GM12875 (cell line): ENCODE measurements around the gene ANKMY1.

Experiments
- H3K4me3 ChIP-seq: one replicate; pipeline ENCODE4 v1.5.1; 2011; ENCODE audit warnings: low read depth, low read length, control low read depth
- TF ChIP-seq, protein P1 (sequence below): IDR thresholded peaks from 2 replicates; pipeline ENCODE4 v1.5.1; 2011; ENCODE audit warnings: low read depth, mild to moderate bottlenecking, control low read depth, inconsistent platforms, low read length, moderate library complexity, borderline replicate concordance; ENCODE audit not compliant: insufficient read depth

The ANKMY1 gene

DNA sequence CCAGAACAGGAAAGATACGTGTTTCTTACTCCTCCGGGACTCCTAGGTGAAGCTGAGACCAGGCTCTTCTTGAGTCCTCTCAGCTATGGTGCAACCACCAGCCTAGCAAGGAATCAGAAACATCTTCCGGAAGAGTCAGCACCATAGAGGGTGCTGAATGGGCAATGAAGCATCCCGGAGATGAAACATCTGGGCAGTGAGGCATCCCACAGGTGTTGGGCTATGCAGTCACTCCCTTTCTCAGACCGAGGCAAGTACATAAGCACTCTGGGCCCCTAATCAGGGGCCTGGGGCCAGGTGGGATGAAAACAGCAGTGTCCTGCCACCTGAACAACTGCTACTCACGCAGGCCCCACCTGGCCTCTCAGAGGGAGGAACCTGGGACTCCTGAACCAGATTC is 27.3 kb upstream of the ANKMY1 start:
- peak overlapping the region; percentile 74 for H3K4me3 ChIP-seq
- TF ChIP-seq, protein P1, sequence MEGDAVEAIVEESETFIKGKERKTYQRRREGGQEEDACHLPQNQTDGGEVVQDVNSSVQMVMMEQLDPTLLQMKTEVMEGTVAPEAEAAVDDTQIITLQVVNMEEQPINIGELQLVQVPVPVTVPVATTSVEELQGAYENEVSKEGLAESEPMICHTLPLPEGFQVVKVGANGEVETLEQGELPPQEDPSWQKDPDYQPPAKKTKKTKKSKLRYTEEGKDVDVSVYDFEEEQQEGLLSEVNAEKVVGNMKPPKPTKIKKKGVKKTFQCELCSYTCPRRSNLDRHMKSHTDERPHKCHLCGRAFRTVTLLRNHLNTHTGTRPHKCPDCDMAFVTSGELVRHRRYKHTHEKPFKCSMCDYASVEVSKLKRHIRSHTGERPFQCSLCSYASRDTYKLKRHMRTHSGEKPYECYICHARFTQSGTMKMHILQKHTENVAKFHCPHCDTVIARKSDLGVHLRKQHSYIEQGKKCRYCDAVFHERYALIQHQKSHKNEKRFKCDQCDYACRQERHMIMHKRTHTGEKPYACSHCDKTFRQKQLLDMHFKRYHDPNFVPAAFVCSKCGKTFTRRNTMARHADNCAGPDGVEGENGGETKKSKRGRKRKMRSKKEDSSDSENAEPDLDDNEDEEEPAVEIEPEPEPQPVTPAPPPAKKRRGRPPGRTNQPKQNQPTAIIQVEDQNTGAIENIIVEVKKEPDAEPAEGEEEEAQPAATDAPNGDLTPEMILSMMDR: no peak

DNA sequence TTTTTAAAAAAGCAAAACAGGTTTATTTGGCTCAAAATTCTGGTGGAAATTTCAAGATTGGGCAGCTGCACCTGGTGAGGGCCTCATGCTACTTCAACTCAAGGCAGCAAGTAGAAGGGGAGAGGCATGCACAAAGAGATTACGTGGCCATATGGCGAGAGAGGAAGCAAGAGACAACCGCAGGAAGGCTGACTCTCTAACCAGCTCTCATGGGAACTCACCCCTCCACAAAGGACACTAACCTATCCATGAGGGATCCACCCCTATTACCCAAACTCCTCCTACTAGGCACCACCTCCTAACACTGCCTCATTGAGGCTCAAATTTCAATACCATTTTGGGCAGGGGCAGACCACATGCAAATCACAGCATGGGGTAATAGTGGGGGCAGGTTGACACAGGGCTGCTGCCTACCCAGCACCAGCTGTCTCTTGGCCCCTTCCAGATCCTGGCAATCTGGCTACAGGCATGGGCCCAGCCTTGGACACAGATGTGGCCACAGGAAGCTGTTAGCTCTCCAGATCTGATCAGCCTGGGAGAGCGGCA is 26.8 kb upstream of the ANKMY1 start:
- TF ChIP-seq, protein P1: no peak
- peak overlapping the region; percentile 74 for H3K4me3 ChIP-seq

DNA sequence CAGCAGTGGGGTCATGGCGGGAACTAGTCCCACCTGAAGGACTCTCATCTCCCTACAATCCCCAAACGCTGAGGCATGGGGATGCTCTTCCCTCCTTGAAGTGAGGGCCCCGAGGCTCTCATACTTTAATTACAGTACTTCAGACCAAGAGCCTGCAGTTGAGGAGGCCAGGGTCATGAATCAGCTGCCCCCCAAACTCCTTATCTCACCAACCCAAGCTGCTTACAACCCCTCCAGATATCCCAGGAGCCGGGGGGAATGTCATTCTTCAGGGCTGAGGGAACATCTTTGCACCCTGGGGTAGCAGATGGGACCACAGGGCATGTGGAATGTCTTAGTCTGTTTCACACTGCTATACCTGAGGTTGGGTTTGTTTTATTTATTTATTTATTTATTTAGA is 26.0 kb upstream of the ANKMY1 start:
- TF ChIP-seq, protein P1: no peak
- no peak overlapping the region for H3K4me3 ChIP-seq

- TF ChIP-seq, protein P1: no peak
- H3K4me3 ChIP-seq: no peak overlapping the region
Observed at GRCh38 chr2:240582781-240583180, 25.0 kb upstream of the ANKMY1 start.

DNA sequence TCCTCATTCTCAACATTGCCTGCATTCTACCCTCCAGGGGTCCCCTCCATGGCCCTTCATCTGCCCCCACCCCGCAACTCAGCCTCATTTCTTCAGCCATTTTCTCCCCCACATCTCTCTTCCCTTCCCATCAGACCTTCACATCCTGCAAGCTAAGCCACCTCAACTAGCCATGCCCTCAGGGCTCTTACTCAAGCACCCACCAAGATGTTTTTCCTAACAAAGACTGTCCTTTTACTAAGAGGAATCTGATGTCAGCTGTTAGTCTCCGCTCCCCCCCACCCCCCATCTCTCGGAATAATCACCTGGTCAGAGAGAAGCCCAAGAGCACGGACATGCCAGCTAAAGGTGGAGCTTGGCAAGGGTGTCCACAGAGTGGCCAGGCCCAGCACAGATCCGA is 24.0 kb upstream of the ANKMY1 start:
- TF ChIP-seq, protein P1: no peak

GRCh38 chr2:240579771-240580614 is 22.2 kb upstream of the ANKMY1 start:
- no peak overlapping the region for H3K4me3 ChIP-seq
- TF ChIP-seq, protein P1: peak; percentile 83

More for the DNA sequence above, 24.0 kb upstream of the ANKMY1 start:
- H3K4me3 ChIP-seq: no peak overlapping the region
